ENCODE data around the gene ASPM.
A peak's percentile ranks its signal among the peaks of the same experiment; 100 is the strongest.

The ASPM gene

GRCh38 chr1:197146101-197147095 is at the start of gene ASPM:
ASPM (minus strand) TSS chr1:197146669; CDS start chr1:197146437, 232 bp downstream.
- DNase-seq: peak; percentile 90

- DNase-seq: no peak
These were observed 48.6 kb upstream of the ASPM start for GRCh38 chr1:197195100-197195499.

- no peak for DNase-seq
These were observed 37.7 kb upstream of the ASPM start for GRCh38 chr1:197184190-197184589.

- DNase-seq: no peak
These were observed 36.8 kb upstream of the ASPM start for GRCh38 chr1:197183195-197183748.

GRCh38 chr1:197182716-197183115 is 36.2 kb upstream of the ASPM start:
- DNase-seq: no peak

GRCh38 chr1:197181982-197182381 is 35.5 kb upstream of the ASPM start:
- no peak for DNase-seq

- DNase-seq: no peak
These were observed 33.9 kb upstream of the ASPM start for GRCh38 chr1:197180252-197180878.

GRCh38 chr1:197178998-197179397 is 32.5 kb upstream of the ASPM start:
- DNase-seq: no peak

- no peak for DNase-seq
These were observed 28.3 kb upstream of the ASPM start for GRCh38 chr1:197174818-197175217.

GRCh38 chr1:197173571-197174507 is 27.4 kb upstream of the ASPM start:
- no peak for DNase-seq

GRCh38 chr1:197171531-197171930 is 25.1 kb upstream of the ASPM start:
- no peak for DNase-seq

GRCh38 chr1:197170538-197170937 is 24.1 kb upstream of the ASPM start:
- DNase-seq: no peak

GRCh38 chr1:197159461-197159860 is 13.0 kb upstream of the ASPM start:
- DNase-seq: no peak

- no peak for DNase-seq
These were observed 10.2 kb upstream of the ASPM start for GRCh38 chr1:197156692-197157091.

GRCh38 chr1:197152662-197153061 is 6.2 kb upstream of the ASPM start:
- no peak for DNase-seq

GRCh38 chr1:197151185-197151584 is 4.7 kb upstream of the ASPM start:
- no peak for DNase-seq

GRCh38 chr1:197150336-197151005 is 4.0 kb upstream of the ASPM start:
- no peak for DNase-seq

- no peak for DNase-seq
These were observed 2.9 kb upstream of the ASPM start for GRCh38 chr1:197149340-197149739.

GRCh38 chr1:197145446-197146024 is 934 bp downstream of the ASPM start:
- DNase-seq: no peak

GRCh38 chr1:197144570-197145325 is 1.7 kb downstream of the ASPM start:
- DNase-seq: no peak

- no peak for DNase-seq
These were observed 3.2 kb downstream of the ASPM start for GRCh38 chr1:197143276-197143675.
